NCI-H82 (cell line): ENCODE measurements around the gene INSR.

Experiments
- DNase-seq: peaks from one replicate; lab custom pipeline; 2025; lab: John Stamatoyannopoulos, UW

INSR gene

DNA sequence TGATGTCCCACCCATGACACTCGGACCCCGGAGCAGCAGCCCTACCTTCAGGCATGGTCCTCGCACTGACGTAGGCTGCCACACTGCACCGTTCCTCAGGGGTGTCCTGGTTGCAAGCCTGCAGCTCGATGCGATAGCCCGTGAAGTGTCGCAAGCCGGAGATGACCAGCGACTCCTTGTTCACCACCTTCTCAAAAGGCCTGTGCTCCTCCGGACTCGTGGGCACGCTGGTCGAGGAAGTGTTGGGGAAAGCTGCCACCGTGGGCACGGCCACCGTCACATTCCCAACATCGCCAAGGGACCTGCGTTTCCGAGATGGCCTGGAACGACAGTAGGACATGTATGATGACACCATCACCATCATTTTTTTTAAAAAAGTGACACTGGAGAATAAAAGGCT, 151.4 kb downstream of the INSR start:
- no peak for DNase-seq

- DNase-seq: no peak
Observed at GRCh38 chr19:7140137-7140536, 154.1 kb downstream of the INSR start.

- no peak for DNase-seq
Observed at GRCh38 chr19:7139095-7139494, 155.1 kb downstream of the INSR start.

DNA sequence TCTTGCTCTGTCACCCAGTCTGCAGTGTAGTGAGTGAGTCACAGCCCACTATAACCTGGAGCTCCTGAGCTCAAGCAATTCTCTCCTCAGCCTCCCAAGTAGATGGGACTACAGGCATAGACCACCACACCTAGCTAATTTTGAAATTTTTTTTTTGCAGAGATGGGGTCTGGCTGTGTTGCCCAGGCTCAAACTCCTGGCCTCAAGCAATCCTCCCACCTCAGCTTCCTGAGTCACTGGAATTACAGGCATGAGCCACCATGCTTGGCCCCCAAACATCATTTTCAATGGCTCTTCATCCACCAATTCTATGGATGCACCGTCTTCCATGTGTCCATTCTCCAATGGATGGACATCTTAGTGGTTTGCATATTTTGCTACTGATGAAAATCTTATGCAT, 155.8 kb downstream of the INSR start:
- no peak for DNase-seq

DNA sequence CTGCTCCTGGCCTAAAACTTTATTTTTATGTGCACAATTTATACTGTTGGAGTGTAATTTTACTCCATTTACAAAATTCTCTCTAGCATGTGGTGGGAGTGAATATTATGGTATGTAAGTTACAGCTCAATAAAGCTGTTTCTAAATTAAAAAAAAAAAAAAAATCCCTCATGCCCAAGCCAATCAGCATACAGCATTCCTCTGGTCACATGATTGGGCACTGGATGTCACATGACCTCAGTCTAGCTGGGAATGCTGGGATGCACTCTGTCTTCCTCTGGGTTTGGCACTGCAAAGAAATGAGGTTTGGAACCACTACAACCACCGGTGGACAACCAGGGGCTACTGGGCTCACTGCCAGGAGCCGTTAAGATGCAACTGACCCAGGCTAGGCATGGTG, 157.1 kb downstream of the INSR start:
- no peak for DNase-seq

DNA sequence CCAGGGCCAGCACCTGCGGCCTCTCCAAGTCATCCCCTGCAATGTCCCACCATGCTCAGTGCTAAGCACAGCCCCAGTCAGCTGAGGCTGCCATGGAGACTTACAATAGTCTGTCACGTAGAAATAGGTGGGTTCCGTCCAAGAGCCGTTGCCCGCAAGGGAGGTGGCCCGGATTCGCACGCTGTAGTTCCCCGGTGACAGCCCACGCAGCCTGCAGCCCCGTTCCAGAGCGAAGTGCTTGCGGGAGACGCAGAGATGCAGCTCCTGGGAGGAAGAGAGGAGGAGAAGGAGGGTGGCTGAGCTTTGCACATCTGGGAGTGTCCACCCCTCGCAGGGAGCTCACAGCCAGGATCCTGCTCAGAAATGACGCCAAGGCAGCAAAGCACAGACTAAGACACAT, 162.2 kb downstream of the INSR start:
- DNase-seq: no peak

DNA sequence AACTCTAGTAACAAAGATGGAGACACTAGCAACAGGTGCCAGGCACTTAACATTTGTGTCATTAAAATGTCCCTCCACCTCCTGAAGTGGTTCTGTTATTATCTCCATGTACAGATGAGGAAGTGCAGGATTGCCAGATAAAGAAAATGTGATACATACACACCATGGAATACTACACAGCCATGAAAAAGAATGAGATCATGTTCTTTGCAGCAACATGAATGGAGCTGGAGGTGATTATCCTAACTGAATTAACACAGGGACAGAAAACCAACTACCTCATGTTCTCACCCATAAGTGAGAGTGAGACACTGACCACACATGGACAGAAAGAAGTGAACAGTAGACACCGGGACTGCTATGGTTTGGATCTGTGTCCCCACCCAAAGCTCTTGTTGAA, 164.2 kb downstream of the INSR start:
- no peak for DNase-seq

GRCh38 chr19:7126132-7126531, 168.1 kb downstream of the INSR start:
- DNase-seq: no peak

GRCh38 chr19:7125221-7125620, 169.0 kb downstream of the INSR start:
- no peak for DNase-seq

- DNase-seq: no peak
Observed at GRCh38 chr19:7124782-7125181, 169.4 kb downstream of the INSR start.

- DNase-seq: no peak
Observed at GRCh38 chr19:7122701-7123100, 171.5 kb downstream of the INSR start.

- DNase-seq: no peak
Observed at GRCh38 chr19:7120499-7120898, 173.7 kb downstream of the INSR start.

DNA sequence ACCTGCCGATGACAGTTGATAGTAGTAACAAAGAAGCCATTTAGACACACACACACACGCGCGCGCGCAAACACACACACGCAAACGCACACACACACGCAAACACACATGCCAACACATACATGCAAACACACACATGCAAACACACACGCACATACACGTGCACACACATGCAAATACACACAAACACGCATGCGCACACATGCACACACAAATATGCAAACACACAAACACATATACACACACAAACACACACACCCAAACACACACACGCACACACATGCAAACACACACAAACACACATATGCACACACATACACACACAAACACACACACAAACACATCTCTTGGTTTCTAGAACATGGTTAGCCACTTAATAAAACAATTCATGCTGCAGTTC, 174.6 kb downstream of the INSR start:
- no peak for DNase-seq

DNA sequence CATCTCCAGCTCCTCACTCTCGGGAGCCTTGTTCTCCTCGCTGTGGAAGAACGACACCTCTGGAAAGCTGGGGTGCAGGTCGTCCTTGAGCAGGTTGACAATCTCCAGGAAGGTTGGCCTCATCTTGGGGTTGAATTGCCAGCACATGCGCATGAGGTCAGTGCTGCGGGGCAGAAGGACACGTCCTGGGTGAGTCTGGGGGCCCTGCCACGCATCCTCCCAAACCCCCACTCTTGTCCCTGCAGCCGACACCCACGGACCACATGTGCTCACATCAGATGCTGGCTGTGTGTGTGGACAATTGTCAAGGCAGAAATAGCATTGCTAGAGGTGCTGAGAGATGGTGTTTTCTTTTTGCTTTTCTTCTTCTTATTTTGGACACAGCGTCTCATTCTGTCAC, 177.0 kb downstream of the INSR start:
- no peak for DNase-seq

GRCh38 chr19:7115721-7116120, 178.5 kb downstream of the INSR start:
- no peak for DNase-seq

GRCh38 chr19:7113233-7113632, 181.0 kb downstream of the INSR start:
- no peak for DNase-seq

DNA sequence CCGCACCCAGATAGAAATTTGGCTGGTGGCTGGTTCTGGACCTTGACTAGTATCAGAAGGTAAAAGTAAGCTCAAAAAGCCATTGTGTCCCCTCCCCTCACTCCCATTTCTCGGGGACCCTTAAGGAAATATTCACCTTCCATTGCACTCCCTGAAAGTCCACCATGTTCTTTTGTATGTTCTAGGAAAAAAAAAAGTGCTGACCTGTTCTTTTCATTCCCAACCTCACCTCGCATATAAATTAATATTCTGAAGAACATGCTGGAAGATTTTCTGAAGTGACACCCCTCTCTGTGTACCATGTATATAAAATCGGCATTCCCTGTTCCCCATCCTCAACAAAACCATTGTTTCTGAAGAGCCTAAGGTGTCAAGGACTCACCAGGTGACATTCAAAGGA, 181.5 kb downstream of the INSR start:
- no peak for DNase-seq

DNA sequence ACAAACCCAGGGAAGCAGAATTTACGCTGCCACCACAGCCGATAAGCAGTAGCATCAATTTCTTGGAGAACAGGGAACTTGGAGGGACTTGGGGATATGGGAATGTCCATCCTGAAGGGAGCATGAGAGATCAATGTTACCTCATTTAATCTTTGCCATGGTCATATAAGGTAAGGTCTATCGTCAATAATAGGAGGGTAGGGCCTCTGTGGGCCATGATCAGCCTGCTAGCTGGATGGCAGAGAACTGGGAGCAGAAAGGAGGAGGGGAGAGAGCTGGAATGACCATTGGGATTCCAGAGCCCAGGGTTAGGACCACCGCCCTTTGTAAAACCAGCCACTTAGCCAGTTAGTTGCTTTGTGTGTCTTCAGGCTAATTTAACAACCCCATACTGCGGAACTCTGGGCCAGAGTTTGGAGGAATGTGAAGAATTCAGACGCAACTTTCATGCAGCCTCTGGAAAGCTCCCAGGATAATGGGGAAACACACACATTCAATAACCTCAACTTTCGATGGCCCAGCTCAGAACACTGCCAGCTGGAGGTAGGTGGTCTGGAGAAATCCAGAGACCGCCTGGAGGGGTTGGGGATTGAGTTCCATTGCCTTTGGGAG, 184.4 kb downstream of the INSR start:
- no peak for DNase-seq

- no peak for DNase-seq
Observed at GRCh38 chr19:7106711-7107657, 187.2 kb downstream of the INSR start.

GRCh38 chr19:7104747-7105447, 189.3 kb downstream of the INSR start:
- no peak for DNase-seq

- DNase-seq: no peak
Observed at GRCh38 chr19:7101498-7102253, 192.5 kb downstream of the INSR start.

GRCh38 chr19:7099597-7099921, 194.7 kb downstream of the INSR start:
- no peak for DNase-seq
